Breast epithelium (tissue), 4 donors: ENCODE results near the gene GPX8. TPM values are rescaled to one million over a fixed set of nuclear protein-coding genes. Genes with fewer than 3 reads are reported as not detected.

Experiments used
- DNase-seq, 2 donors: peaks; one replicate each; pipeline ENCODE4 v3.0.0-alpha.2; 2019; ENCODE audit warnings: low spot score in 2 of 2
- H3K27ac ChIP-seq, 2 donors: fragments of 200-600 bp; sonication (generic) in 1 of 2; one replicate each; pipeline ENCODE4 v1.5.1; 2016 to 2019; ENCODE audit warnings: mild to moderate bottlenecking in 1 of 2
- H3K27me3 ChIP-seq, 2 donors: fragments of 200-600 bp; sonication (generic) in 1 of 2; one replicate each; pipeline versions ENCODE4 v1.5.1 to v1.6.0; 2017 to 2019; ENCODE audit warnings: control low read depth in 1 of 2, mild to moderate bottlenecking in 1 of 2
- H3K36me3 ChIP-seq: fragments of 200-600 bp; one replicate; pipeline ENCODE4 v1.5.1; 2019
- H3K4me1 ChIP-seq, 2 donors: fragments of 200-600 bp; sonication (generic); one replicate each; pipeline ENCODE4 v1.5.1; 2016 to 2019; ENCODE audit warnings: control low read depth in 1 of 2
- H3K4me3 ChIP-seq, 3 donors: fragments of 200-600 bp; sonication (generic); 1 replicate in 2 of 3; 2 replicates in 1 of 3; pipeline ENCODE4 v1.5.1; 2016 to 2019; ENCODE audit warnings: mild to moderate bottlenecking in 3 of 3, moderate library complexity in 2 of 3
- H3K9me3 ChIP-seq, 2 donors: fragments of 200-600 bp; sonication (generic) in 1 of 2; one replicate each; pipeline ENCODE4 v1.5.1; 2016 to 2019; ENCODE audit warnings: control low read depth in 1 of 2
- CTCF ChIP-seq, 3 donors: fragments of 450-650 bp; IDR thresholded peaks; one replicate each; pipeline ENCODE4 v1.5.1; 2016 to 2017; ENCODE audit warnings: antibody characterized with exemption in 3 of 3, mild to moderate bottlenecking in 3 of 3, moderate library complexity in 3 of 3
- POLR2A ChIP-seq: fragments of 450-650 bp; IDR thresholded peaks from one replicate; pipeline ENCODE4 v1.6.1; 2016; ENCODE audit warnings: antibody characterized with exemption, mild to moderate bottlenecking, moderate library complexity
- POLR2AphosphoS5 ChIP-seq, 3 donors: sonication (generic); formaldehyde crosslinking; IDR thresholded peaks; one replicate each; pipeline ENCODE4 v1.6.1; 2017; ENCODE audit warnings: antibody characterized with exemption in 3 of 3
- intact Hi-C: fragments of 100-400 bp; cut with DNase I; formaldehyde crosslinking; loops from one replicate; pipeline ENCODE4 v1.15.1; 2023; ENCODE audit warnings: low total_unique reads
- total RNA-seq, 3 donors: library from RNA; depleted of rRNA; stranded (reverse); fragments of >200 nt; gene quantifications; one replicate each; pipeline ENCODE4 v1.1.0, GENCODE V29; 2016

The GPX8 gene
- total RNA-seq, 3 donors from 2014 or later = 14.4 to 24.9 (median 21.0) TPM

GRCh38 chr5:55160493-55161209, 680 bp downstream of the GPX8 start:
- H3K36me3 ChIP-seq = peaks cover 8% of the 10 kb centered on the region
- intact Hi-C loops = no loop called here
- no peaks in the 10 kb centered on the region for H3K27me3 ChIP-seq
- peak overlapping the region; percentile 41 to 67 (median 49) for H3K4me3 ChIP-seq
- no peaks in the 10 kb centered on the region for H3K4me1 ChIP-seq
- no peaks in the 10 kb centered on the region for H3K9me3 ChIP-seq
- peak in 1 of 2 donors; percentile 49 for DNase-seq
- TF ChIP-seq POLR2AphosphoS5 (IDR thresholded peaks at IDR 0.05) = no peak
- peak overlapping the region; percentile 36 to 76 for H3K27ac ChIP-seq

- H3K4me3 ChIP-seq = no peak overlapping the region
- no peaks in the 10 kb centered on the region for H3K9me3 ChIP-seq
- H3K36me3 ChIP-seq = peaks cover 8% of the 10 kb centered on the region
- TF ChIP-seq POLR2A = no peak
- no peak for TF ChIP-seq CTCF (IDR thresholded peaks at IDR 0.05)
- no peak for TF ChIP-seq POLR2AphosphoS5 (IDR thresholded peaks at IDR 0.05)
- H3K4me1 ChIP-seq = no peaks in the 10 kb centered on the region
- H3K27me3 ChIP-seq = no peaks in the 10 kb centered on the region
- no peak for DNase-seq
- intact Hi-C loops = no loop called here
- no peak overlapping the region for H3K27ac ChIP-seq
Observed at GRCh38 chr5:55162666-55163065, 2.7 kb downstream of the GPX8 start.

- intact Hi-C loops = loop anchor here (10.0 kb wide), 1 partner anchor 523 kb away; no protein-coding TSS in a partner anchor
Observed at GRCh38 chr5:55171471-55171870, 11.5 kb downstream of the GPX8 start.

GRCh38 chr5:55172051-55172899, 12.3 kb downstream of the GPX8 start:
- Histone ChIP-seq H3K4me3 (peak overlapping the region; percentile 35 to 67 (median 53)), H3K27me3 (peaks cover 0 to 36% of the 10 kb centered on the region in 2 donors), H3K36me3 (no peaks in the 10 kb centered on the region), H3K9me3 (no peaks in the 10 kb centered on the region), H3K27ac (no peak overlapping the region), H3K4me1 (peaks cover 0 to 5% of the 10 kb centered on the region in 2 donors)
- intact Hi-C loops = loop anchor here (10.0 kb wide), 1 partner anchor 523 kb away; no protein-coding TSS in a partner anchor
- TF ChIP-seq POLR2AphosphoS5 (IDR thresholded peaks at IDR 0.05) = peak in 1 of 3 donors; percentile 13
- TF ChIP-seq POLR2A = no peak
- TF ChIP-seq CTCF (IDR thresholded peaks at IDR 0.05) = peak; percentile 66 to 82 (median 79)
- DNase-seq = peak in 1 of 2 donors; percentile 42

More at GRCh38 chr5:55171471-55171870, 11.5 kb downstream of the GPX8 start:
- TF ChIP-seq CTCF (IDR thresholded peaks at IDR 0.05) (no peak), POLR2AphosphoS5 (IDR thresholded peaks at IDR 0.05) (no peak), POLR2A (no peak)
- peaks cover 0 to 5% of the 10 kb centered on the region in 2 donors for H3K4me1 ChIP-seq
- peaks cover 0 to 29% of the 10 kb centered on the region in 2 donors for H3K27me3 ChIP-seq
- H3K27ac ChIP-seq = no peak overlapping the region
- H3K36me3 ChIP-seq = no peaks in the 10 kb centered on the region
- no peaks in the 10 kb centered on the region for H3K9me3 ChIP-seq
- no peak for DNase-seq
- H3K4me3 ChIP-seq = no peak overlapping the region

GRCh38 chr5:55172937-55173686, 13.1 kb downstream of the GPX8 start, which contains the start of gene CDC20B:
Gene CDC20B (minus strand): TSS chr5:55173177. CDS start chr5:55173000, 177 bp downstream.
- TF ChIP-seq CTCF (IDR thresholded peaks at IDR 0.05) (no peak), POLR2A (no peak), POLR2AphosphoS5 (IDR thresholded peaks at IDR 0.05) (no peak)
- Histone ChIP-seq H3K4me3 (peak within 1 kb of the TSS; percentile 35 to 67 (median 53)), H3K27ac (no peak within 1 kb of the TSS), H3K36me3 (no peaks in the 10 kb centered on the region), H3K4me1 (peaks cover 0 to 5% of the 10 kb centered on the region in 2 donors), H3K27me3 (peaks cover 0 to 41% of the 10 kb centered on the region in 2 donors), H3K9me3 (no peaks in the 10 kb centered on the region)
- intact Hi-C loops = loop anchor here (10.0 kb wide), 1 partner anchor 522 kb away; no protein-coding TSS in a partner anchor
- DNase-seq = no peak
